HG02763 (cell line): Measurements from ENCODE around the gene USP1.

Experiments used
- ATAC-seq: cut with Tn5 transposase; IDR thresholded peaks from one replicate; pipeline ENCODE4 v1.9.1; 2021; ENCODE audit warnings: mild to moderate bottlenecking, moderate library complexity; ENCODE audit not compliant: unreplicated experiment

USP1 gene, protein sequence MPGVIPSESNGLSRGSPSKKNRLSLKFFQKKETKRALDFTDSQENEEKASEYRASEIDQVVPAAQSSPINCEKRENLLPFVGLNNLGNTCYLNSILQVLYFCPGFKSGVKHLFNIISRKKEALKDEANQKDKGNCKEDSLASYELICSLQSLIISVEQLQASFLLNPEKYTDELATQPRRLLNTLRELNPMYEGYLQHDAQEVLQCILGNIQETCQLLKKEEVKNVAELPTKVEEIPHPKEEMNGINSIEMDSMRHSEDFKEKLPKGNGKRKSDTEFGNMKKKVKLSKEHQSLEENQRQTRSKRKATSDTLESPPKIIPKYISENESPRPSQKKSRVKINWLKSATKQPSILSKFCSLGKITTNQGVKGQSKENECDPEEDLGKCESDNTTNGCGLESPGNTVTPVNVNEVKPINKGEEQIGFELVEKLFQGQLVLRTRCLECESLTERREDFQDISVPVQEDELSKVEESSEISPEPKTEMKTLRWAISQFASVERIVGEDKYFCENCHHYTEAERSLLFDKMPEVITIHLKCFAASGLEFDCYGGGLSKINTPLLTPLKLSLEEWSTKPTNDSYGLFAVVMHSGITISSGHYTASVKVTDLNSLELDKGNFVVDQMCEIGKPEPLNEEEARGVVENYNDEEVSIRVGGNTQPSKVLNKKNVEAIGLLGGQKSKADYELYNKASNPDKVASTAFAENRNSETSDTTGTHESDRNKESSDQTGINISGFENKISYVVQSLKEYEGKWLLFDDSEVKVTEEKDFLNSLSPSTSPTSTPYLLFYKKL

DNA sequence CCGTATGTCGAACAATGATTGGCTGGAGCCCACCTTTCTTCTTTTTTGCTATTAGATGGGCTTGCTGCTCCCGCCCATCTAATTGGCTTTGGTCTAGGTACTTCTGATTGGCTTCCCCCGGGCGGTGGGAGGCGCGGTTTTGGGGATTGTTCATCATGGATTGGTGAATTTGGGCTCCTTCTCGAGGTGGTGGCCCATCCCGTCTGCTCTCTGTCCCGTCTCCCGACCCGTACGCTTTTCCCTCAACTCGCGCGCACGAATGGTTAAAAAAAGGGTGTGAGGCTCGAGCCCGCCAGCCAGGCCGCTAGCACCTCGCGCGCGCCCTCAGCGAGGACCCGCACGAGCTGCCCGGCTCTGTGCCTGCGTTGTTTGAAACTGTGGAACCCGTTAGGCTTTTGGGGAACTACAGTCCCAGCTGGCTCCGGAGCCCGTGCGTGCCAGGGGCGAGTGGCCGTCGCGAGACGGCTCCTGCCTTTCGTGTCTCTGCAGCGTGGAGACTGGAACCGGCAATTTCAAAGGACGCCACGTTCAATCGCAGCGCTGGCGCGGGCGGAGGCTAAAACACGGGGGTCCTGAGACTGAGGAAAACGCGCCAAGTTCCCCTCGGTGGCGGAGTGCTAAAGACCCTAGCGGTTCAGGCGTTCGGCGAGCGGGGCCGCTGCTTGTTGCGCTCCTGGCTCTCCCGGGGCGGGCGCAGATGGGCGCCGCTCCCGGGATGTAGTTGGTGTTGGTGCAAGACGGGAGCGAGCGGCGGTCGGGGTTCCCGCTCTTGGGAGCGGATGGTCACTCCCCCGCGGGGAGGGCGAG lies at the start of gene USP1:
USP1 (plus strand) TSS at position 584 of the 807 bp plus-strand sequence. CDS start 2,819 bp downstream, outside the sequence.
- peak; percentile 74 for ATAC-seq

DNA sequence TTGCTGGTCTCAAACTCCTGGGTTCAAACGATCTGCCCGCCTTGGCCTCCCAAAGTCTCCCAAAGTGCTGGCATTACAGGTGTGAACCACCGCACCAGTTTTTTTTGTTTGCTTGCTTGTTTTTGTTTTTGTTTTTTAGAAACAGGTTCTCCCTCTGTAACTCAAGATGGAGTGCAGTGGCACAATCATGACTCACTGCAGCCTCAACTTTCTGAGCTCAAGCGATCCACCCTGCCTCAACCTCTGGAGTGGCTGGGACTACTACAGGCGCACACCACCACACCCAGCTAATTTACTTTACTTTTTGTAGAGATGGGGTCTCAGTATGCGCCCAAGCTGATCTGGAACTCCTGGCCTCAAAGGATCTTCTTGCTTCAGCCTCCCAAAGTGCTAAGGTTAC lies 47.3 kb upstream of the USP1 start:
- ATAC-seq = no peak

DNA sequence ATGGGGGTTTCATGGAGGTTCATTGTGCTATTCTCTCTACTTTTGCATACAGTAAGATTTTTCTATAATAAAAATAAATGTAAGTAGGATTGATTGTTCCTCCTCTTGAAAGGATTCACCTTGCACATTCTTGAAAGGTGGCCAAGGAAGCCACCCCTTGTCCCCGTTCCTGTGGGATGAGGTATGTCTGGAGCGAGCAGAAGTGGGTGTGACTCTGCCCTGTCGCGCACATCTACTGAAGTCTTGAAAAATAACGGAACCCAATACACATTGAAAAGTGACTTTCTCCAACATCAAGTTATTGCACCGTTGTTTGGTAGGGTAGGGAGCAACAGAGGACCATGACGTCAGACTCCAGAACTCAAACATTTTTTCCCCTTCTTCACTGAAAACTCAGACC lies 46.8 kb upstream of the USP1 start:
- ATAC-seq = no peak

DNA sequence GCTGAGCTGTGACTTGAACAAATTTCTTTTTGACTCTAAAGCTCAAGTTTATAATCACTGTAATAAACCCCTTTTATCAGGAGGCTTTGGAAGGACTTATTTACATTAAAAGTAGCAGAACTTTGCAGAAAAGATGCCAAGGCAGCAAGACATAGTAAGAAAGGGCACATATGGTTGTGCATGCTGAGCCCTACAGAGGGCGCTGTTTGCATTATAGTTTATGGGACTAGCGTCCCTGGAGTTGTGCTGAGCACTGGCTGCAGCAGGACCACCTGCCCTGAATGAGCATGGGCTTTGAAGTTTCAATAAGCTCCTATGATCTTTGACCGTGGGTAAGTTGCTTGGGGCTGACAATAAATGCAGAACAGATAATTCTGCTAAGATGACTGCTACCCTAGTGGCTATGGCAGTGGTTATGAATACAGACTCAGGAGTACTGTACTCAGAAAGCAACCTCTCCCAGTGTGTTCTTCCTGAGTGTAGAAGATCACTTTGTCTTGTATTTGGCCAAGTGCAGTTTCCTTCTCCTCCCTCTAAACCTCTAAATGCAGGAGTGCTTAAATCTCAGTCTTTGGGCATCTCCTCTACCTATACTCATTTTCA lies 45.4 kb upstream of the USP1 start:
- no peak for ATAC-seq

DNA sequence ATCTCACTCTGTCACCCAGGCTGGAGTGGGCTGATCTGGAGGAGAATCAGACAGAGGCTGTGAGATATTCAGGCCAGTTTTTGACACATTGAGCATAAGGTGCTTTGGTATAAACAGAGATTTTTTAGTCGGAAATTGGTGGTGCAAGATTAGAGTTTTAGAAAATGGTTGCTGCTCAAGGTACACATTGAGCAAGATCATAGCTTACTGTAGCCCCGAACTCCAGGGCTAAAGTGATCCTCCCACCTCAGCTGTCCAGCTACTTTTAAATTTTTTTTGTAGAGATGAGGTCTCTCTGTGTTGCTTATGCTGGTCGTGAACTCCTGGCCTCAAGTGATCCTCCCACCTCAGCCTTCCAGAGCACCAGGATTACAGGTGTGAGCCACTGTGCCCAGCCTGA lies 43.9 kb upstream of the USP1 start:
- ATAC-seq = no peak

DNA sequence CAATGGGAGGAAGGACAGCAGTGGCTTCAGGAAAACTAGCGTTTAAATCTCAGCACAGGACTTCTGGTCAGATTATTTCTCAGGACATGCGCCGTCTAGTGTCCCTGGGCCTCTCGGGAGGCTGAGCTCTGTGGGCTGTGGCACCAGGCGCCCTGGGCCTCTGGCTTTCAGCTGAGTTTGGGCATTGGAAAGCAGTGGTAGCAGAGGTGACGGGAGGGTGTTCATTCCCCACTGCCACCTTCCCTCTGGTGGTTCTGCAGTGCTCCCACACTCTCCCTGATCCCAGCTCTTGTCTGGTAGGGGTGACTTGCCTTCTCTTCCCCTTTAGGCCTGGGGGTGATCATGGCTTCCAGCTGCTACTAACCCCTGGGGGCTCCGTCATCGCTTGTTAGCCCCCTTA lies 42.2 kb upstream of the USP1 start:
- ATAC-seq = no peak

DNA sequence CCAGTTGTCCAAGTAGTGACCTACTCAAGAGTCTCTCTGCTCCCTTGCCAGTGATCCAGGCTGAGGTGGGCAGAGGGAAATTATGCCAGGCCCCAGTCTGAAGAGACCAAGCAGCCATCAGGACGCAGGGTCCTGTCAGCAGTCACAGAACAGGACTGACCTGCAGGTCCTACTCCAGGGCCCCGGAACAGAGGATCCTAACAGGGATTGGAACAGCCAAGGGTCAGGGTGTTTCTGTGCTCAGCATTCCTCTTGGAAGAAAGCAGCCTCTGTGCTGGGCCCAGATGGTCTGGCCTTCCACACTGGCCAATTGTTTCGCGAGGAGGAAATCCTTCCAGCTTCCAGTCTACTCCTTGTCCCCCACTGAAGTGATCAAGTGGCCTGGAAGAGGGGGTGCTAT lies 41.6 kb upstream of the USP1 start:
- no peak for ATAC-seq

DNA sequence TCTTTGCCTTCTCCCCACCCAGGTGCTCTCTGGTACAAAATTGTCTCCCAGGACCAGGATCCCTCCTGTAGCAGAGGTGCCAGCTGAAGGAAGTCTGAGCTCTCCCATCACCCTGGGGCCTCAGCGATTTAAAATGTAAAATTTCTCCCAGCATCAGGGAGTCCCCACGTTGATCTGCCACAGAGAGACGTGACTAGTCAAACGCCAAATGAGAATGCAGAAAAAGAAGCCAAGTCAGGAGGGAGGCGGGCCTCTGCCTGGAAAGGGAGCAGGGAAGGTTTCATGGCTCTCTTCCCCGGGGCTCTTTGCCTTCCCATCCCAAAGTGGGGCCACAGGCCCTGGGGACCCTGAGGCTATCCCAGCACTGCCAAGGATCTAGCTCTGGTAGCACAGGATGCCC lies 40.0 kb upstream of the USP1 start:
- ATAC-seq = no peak

DNA sequence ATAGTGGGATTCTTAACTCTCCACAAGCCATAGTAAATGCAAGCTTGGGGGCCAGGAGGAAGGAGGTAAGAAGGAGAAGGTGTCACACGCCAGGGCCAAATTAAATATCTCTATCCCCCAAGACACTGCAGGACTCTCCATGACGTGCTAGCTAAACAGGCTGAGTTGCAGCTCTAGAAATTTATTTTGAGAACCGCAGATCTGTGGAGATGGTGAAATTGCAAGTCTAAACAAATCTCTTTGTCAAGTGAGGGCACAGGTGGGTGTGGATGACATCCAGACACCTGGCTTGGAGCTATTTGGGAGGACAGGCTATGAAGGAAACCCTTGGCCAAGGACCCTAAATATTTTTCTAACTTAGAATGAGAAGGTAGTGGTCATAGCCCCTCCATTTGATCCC lies 39.5 kb upstream of the USP1 start:
- no peak for ATAC-seq

DNA sequence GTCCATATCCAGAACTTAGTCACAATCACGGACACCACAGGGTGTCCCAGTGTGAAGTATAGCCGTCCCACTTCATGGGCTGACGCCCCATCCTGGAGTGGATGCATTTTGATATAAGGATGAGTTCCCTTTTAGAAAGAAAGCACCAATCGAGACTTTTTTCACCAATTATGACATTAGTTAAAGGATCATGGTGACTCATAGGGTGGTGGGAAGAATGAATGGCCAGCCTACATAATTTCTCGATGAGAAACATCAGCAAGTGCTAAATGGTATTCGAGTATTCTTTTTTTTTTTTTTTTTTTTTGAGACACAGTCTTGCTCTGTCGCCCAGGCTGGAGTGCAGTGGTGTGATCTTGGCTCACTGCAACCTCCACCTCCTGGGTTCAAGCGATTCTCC lies 38.5 kb upstream of the USP1 start:
- no peak for ATAC-seq

DNA sequence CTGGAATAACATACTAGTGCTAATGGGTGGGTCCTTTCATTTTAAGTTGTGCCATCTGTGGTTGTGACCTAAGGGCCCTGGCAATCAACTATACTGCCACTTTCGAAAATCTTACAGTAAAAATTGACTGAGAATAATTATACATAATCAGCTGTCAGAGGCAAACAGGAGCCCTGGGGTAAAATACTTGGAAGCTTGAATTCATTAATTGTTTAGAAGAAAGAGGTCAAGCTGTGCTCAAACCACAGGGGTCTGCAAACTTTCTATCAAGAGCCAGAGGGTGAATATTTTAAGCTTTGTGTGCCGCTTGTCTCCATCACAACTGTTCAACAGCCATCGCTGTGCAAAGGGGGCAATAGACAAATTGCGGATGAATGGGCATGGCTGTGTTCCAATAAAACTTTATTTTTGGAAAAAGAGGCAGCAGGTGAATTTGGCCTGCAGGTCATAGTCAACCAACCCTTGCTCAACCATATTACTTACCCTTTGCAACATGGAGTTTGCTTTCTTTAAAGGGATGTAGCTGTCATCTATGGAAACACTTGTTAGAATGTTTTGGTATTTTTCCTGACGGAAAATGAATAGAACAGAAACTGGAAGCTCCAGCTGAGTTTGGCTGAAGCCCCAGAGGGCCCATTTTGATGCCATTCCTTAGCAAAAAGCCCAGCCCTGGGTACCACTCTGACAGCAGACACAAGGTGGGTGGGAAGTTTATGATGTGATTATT lies 35.7 kb upstream of the USP1 start:
- no peak for ATAC-seq

DNA sequence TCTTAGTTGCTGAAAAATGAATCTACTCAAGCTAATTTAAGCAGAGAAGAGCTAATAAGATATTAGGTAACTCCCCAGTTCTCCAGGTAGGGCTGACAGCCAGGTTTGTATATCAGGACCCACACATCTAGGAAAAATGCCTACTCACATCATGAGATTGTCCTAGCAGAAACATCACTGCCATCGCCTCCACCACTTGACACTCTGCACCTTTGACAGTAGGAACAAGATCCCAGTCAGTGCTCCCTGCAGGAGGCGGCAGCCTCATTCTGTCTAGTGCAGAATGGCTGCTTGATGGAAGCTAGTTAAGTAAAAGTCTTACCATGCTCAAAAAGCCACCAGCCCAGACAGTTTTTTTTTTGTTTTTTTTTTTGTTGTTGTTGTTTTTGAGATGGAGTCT lies 31.6 kb upstream of the USP1 start:
- no peak for ATAC-seq

DNA sequence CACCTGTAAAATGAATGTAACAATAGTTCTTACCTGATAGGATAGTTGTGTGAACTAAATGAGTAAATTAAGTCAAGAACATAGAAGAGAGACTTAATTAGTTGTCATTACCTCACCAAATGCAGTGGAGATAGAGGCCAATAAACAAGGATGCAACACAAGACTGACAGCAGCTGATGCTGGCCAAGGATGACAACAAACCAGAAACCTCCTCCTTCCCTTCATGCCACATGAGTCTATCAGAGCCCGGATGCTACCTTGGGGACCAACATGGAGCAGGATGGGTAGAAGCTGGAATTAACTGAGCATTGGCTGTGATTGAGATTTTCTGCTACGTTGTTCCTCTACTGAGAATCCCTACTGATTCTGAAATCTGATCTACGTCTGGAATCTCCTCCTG lies 30.3 kb upstream of the USP1 start:
- ATAC-seq = no peak

DNA sequence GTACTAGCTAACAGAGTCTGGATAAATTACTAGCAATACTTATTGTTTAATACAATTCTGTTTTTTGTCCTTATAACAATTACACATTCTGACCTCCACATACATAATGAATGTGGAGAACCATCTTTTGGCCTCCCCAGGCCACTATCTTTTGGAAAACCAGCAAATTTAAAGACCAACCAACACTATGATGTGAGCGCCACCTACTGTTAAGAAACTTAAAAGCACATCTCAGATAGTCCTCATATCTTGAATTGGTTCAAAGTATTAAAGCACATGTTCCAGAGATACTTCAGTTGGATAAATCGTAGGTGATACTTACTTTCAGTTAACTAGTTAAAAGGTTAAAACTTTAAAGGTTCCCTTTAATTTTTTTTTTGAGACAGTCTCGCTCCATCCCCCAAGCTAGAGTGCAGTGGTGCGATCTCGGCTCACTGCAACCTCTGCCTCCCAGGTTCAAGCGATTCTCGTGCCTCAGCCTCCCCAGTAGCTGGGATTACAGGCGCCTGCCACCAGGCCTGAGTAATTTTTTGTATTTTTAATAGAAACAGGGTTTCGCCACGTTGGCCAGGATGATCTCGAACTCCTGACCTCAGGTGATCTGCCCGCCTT lies 29.3 kb upstream of the USP1 start:
- ATAC-seq = peak; percentile 58

DNA sequence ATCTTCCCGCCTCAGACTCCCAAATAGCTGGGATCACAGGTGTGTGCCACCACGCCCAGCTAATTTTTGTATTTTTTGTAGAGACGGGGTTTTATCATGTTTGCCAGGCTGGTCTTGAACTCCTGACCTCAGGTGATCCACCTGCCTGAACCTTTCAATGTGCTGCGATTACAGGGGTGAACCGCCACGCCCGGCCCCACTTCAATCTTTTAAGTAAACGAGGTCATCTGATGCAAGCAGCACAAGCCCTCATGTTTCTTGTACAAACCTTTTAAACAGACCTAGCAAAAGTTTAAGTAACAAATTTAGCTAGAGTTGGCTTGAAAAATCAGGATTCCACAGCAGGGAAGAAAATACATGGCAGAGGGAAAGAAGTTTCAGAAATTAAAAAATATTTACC lies 21.2 kb upstream of the USP1 start:
- ATAC-seq = no peak

DNA sequence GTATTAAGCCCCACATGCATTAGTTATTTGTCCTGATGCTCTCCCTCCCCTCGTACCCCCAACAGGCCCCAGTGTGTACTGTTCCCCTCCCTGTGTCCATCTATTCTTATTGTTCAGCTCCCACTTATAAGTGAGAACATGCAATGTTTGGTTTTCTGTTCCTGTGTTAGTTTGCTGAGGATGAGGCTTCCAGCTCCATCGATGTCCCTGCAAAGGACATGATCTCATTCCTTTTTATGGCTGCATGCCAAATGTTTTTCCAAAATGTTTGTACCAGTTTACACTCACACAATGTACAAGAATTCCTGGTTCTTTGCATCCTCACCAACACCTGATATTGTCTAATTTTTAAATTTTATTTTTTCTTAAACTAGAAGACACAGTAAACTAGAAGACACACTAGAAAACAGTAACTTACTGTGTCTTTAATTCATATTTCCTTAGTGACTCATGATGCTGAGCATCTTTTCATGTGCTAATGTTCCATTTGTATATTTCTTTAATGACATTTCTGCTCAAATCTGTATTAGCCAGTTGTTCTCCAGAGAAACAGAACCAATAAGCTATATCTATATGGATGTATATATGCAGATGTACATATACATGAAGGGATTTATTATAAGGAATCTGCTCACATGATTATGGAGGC lies 19.4 kb upstream of the USP1 start:
- no peak for ATAC-seq

DNA sequence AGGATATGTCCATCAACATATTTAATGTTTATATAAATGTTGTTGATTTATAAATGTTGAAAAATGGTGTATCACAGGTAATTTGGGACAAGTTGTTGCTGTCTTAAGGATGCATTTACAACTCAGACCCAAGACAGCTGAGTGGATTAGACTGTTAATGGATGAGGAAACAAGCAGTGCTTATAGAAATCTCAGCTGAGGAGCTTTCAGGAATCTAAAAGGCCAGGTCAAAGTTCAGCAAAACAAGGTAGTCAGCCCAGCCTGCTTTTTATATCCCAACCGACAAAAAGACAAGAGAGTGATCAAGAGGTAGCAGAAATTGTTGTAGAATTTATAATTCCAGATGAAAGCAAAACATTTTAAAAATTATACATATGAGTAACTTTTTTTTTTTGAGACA lies 16.6 kb upstream of the USP1 start:
- no peak for ATAC-seq

DNA sequence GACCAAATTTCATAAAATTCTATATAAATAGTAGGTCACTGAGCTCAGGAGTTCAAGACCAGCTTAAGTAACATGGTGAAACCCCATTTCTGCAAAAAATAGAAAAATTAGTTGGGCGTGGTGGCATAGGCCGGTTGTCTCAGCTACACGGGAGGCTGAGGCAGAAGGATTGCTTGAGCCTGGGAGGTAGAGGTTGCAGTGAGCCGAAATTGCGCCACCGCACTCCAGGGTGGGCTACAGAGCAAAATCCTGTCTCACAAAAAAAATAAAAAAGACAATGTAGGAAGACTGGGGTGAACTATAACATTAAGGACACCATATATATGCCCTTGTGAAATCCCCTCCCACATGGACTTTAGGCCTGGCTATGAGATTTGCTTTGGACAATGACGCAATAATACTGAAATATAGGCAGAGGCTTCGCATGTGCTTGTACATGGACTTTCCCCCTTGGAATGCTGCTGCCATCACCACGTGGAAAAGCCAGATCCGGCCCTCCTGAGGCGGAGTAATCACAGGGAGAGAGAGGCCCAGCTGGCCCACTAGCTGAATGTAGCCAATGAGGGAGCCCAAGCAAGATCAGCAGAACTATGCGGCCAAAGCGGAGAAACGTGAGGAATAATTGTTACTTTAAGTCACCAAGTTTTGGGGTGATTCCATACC lies 13.1 kb upstream of the USP1 start:
- no peak for ATAC-seq

DNA sequence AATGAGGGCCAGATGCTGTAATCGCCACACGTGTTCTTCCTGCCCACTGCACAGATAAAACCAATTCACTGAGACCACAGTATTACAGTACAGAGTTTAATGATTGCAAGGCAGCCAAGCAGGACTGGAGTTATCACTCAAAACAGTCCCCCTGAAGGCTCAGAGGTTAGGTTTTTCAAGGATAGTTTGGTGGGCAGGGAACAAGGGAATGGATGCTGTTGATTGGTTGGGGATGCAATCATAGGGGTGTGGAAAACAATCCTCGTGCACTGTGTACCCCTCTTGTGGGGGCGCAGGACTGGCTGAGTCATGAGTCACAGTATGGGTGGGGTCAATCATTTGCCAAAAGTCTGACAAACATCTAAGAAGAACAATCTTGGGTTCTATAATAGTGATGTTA lies 12.4 kb upstream of the USP1 start:
- no peak for ATAC-seq
